Esophagus squamous epithelium (tissue), 5 donors: Measurements from ENCODE around the gene MOB3C. TPM values are rescaled to one million over a fixed set of nuclear protein-coding genes. Genes with fewer than 3 reads are reported as not detected.

ENCODE experiments used
- DNase-seq: peaks from one replicate; lab custom pipeline; 2025; lab: John Stamatoyannopoulos, UW
- H3K27ac ChIP-seq, 4 donors: fragments of 200-600 bp; sonication (generic); one replicate each; pipeline ENCODE4 v1.5.1; 2016 to 2019; ENCODE audit warnings: mild to moderate bottlenecking in 1 of 4
- H3K27me3 ChIP-seq, 4 donors: fragments of 200-600 bp; sonication (generic); 1 replicate in 3 of 4; 2 replicates in 1 of 4; pipeline versions ENCODE4 v1.5.1 to v1.6.0; 2017 to 2021; ENCODE audit warnings: antibody characterized with exemption in 1 of 4
- H3K36me3 ChIP-seq, 3 donors: fragments of 200-600 bp; sonication (generic); one replicate each; pipeline ENCODE4 v1.5.1; 2016 to 2019
- H3K4me1 ChIP-seq, 3 donors: fragments of 200-600 bp; sonication (generic); one replicate each; pipeline ENCODE4 v1.5.1; 2017 to 2019
- H3K4me3 ChIP-seq, 4 donors: fragments of 200-600 bp; sonication (generic); 1 replicate in 3 of 4; 2 replicates in 1 of 4; pipeline ENCODE4 v1.5.1; 2016 to 2019; ENCODE audit warnings: mild to moderate bottlenecking in 2 of 4, moderate library complexity in 1 of 4
- H3K9me3 ChIP-seq, 3 donors: fragments of 200-600 bp; sonication (generic); one replicate each; pipeline ENCODE4 v1.5.1; 2016 to 2019
- POLR2A ChIP-seq, 4 donors: fragments of 450-650 bp; IDR thresholded peaks; one replicate each; pipeline ENCODE4 v1.6.1; 2017; ENCODE audit warnings: antibody characterized with exemption in 4 of 4, mild to moderate bottlenecking in 4 of 4, moderate library complexity in 3 of 4
- WGBS, 2 donors: methylation state at CpG; one replicate each; pipeline ENCODE4 v1.1.5; 2018; 5-methylcytosine and 5-hydroxymethylcytosine counted together
- intact Hi-C: fragments of 100-400 bp; cut with DNase I; formaldehyde crosslinking; loops from one replicate; pipeline ENCODE4 v1.15.0; 2022
- total RNA-seq, 4 donors: library from RNA; depleted of rRNA; stranded (reverse); fragments of >200 nt; gene quantifications; one replicate each; pipeline ENCODE4 v1.1.0, GENCODE V29; 2016
- TF ChIP-seq, protein P1 (sequence below), 6 experiments: fragments of 450-650 bp in 4 of 6; fragments of 200-600 bp in 2 of 6; sonication (generic) in 2 of 6; IDR thresholded peaks; one replicate each; pipeline ENCODE4 v1.5.1; 2016 to 2019; ENCODE audit warnings: antibody characterized with exemption in 6 of 6, mild to moderate bottlenecking in 4 of 6, moderate library complexity in 4 of 6
- donor health status: DM: yes; HTN: yes; CAD: no.

Gene MOB3C
- total RNA-seq, 4 donors from 2014 or later = 12.0 to 29.3 (median 18.7) TPM

DNA sequence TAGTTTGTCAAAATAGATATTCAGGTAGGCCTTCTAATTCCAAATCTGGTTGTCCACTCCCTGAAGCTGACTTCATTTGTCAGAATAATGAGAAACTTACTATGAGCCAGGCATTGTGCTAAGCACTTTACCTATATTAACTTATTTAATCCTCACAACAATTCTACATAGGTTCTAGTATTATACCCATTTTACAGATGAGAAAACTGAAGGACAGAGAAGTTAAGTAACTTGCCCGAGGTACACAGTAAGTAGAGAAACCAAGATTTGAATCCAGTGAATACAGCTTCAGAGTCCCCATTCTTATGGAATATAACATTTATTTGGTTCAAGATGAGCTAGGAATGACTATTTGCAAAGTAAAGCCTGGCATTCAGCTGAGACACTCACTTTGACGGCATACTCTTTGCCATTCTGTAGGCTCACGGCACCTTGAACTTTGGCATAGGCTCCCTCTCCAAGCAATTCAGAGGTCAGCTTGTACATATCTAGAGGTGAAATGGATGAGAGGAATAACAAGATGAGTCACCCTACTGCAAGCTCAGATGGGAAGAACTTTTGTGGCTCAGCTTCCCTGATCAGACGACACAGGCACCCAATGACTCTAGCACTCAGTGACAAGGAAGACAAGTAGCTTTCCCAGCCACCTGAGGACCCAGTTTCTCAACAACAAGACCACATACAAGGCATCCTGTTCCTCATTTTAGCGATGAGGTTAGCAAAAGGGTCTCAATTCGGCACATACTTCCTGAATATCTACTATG lies 36.3 kb downstream of the MOB3C start:
- no peak for DNase-seq
- WGBS, 2 donors = 81 to 86% methylated on average over 6 of the region's 6 CpGs
- intact Hi-C loops = no loop called here
- TF ChIP-seq POLR2A (IDR thresholded peaks at IDR 0.05) = no peak
- TF ChIP-seq, protein P1, sequence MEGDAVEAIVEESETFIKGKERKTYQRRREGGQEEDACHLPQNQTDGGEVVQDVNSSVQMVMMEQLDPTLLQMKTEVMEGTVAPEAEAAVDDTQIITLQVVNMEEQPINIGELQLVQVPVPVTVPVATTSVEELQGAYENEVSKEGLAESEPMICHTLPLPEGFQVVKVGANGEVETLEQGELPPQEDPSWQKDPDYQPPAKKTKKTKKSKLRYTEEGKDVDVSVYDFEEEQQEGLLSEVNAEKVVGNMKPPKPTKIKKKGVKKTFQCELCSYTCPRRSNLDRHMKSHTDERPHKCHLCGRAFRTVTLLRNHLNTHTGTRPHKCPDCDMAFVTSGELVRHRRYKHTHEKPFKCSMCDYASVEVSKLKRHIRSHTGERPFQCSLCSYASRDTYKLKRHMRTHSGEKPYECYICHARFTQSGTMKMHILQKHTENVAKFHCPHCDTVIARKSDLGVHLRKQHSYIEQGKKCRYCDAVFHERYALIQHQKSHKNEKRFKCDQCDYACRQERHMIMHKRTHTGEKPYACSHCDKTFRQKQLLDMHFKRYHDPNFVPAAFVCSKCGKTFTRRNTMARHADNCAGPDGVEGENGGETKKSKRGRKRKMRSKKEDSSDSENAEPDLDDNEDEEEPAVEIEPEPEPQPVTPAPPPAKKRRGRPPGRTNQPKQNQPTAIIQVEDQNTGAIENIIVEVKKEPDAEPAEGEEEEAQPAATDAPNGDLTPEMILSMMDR (IDR thresholded peaks at IDR 0.05) = no peak
- Histone ChIP-seq H3K36me3 (peaks cover 14 to 100% (median 30%) of the 10 kb centered on the region in 3 donors), H3K4me1 (peaks cover 0 to 12% (median 2%) of the 10 kb centered on the region in 3 donors), H3K27me3 (no peaks in the 10 kb centered on the region), H3K4me3 (no peak overlapping the region), H3K9me3 (no peaks in the 10 kb centered on the region), H3K27ac (peak overlapping the region in 1 of 4 donors; percentile 60)

- WGBS, 2 donors = 83 to 94% methylated on average over 3 to 4 of the region's 4 CpGs
- Histone ChIP-seq H3K4me1 (peaks cover 0 to 14% (median 2%) of the 10 kb centered on the region in 3 donors), H3K9me3 (no peaks in the 10 kb centered on the region), H3K4me3 (no peak overlapping the region), H3K27ac (no peak overlapping the region), H3K36me3 (peaks cover 7 to 100% (median 22%) of the 10 kb centered on the region in 3 donors), H3K27me3 (no peaks in the 10 kb centered on the region)
- no peak for DNase-seq
- intact Hi-C loops = no loop called here
- TF ChIP-seq POLR2A (IDR thresholded peaks at IDR 0.05) = no peak
- TF ChIP-seq, protein P1 (IDR thresholded peaks at IDR 0.05) = no peak
Measured at GRCh38 chr1:46577671-46578070, 38.9 kb downstream of the MOB3C start.

GRCh38 chr1:46576596-46576995 lies 40.0 kb downstream of the MOB3C start:
- no peak for TF ChIP-seq POLR2A (IDR thresholded peaks at IDR 0.05)
- TF ChIP-seq, protein P1 (IDR thresholded peaks at IDR 0.05) = no peak
- H3K9me3 ChIP-seq = no peaks in the 10 kb centered on the region
- H3K4me1 ChIP-seq = peaks cover 0 to 14% (median 5%) of the 10 kb centered on the region in 3 donors
- intact Hi-C loops = no loop called here
- 90 to 95% methylated on average over 4 to 5 of the region's 6 CpGs for WGBS, 2 donors
- H3K27ac ChIP-seq = no peak overlapping the region
- H3K4me3 ChIP-seq = no peak overlapping the region
- DNase-seq = no peak
- H3K27me3 ChIP-seq = no peaks in the 10 kb centered on the region
- H3K36me3 ChIP-seq = peaks cover 5 to 100% (median 22%) of the 10 kb centered on the region in 3 donors

GRCh38 chr1:46575778-46576177 lies 40.8 kb downstream of the MOB3C start:
- TF ChIP-seq, protein P1 (IDR thresholded peaks at IDR 0.05) = no peak
- no peak for TF ChIP-seq POLR2A (IDR thresholded peaks at IDR 0.05)
- no peaks in the 10 kb centered on the region for H3K9me3 ChIP-seq
- H3K27ac ChIP-seq = no peak overlapping the region
- H3K27me3 ChIP-seq = no peaks in the 10 kb centered on the region
- peaks cover 5 to 100% (median 22%) of the 10 kb centered on the region in 3 donors for H3K36me3 ChIP-seq
- no peak for DNase-seq
- intact Hi-C loops = no loop called here
- no peak overlapping the region for H3K4me3 ChIP-seq
- peaks cover 0 to 12% (median 2%) of the 10 kb centered on the region in 3 donors for H3K4me1 ChIP-seq
- 73 to 81% methylated on average over 3 of the region's 3 CpGs for WGBS, 2 donors

- Histone ChIP-seq H3K36me3 (peaks cover 5 to 100% (median 18%) of the 10 kb centered on the region in 3 donors), H3K9me3 (no peaks in the 10 kb centered on the region), H3K4me1 (peaks cover 0 to 8% (median 2%) of the 10 kb centered on the region in 3 donors), H3K4me3 (no peak overlapping the region), H3K27ac (no peak overlapping the region), H3K27me3 (no peaks in the 10 kb centered on the region)
- 76 to 89% methylated on average over 7 to 12 of the region's 12 CpGs for WGBS, 2 donors
- intact Hi-C loops = no loop called here
- DNase-seq = no peak
- no peak for TF ChIP-seq POLR2A (IDR thresholded peaks at IDR 0.05)
- TF ChIP-seq, protein P1 (IDR thresholded peaks at IDR 0.05) = no peak
Measured at GRCh38 chr1:46575300-46575699, 41.3 kb downstream of the MOB3C start.
